DND-41 (cell line): ENCODE results near the gene TRIL.

Experiments used
- ATAC-seq: fragments of 200-7000 bp; cut with Tn5 transposase; 3 replicates; pipeline ENCODE4 v1.9.1; 2021; ENCODE audit warnings: low read depth; ENCODE audit not compliant: insufficient read depth
- DNase-seq: peaks from one replicate; pipeline ENCODE4 v3.0.0-alpha.2; 2020
- H2AFZ ChIP-seq: 2 replicates; pipeline ENCODE4 v1.6.0; 2012; ENCODE audit warnings: low read depth, low read length
- H3K27ac ChIP-seq: 2 replicates; pipeline ENCODE4 v1.5.1; 2012; ENCODE audit warnings: low read length, inconsistent platforms
- H3K27me3 ChIP-seq: fragments of 200-600 bp; sonication (generic); 2 replicates; pipeline ENCODE4 v1.6.0; 2012; ENCODE audit warnings: low read length, mild to moderate bottlenecking, inconsistent platforms; ENCODE audit not compliant: insufficient read depth, poor library complexity
- H3K36me3 ChIP-seq: 2 replicates; pipeline ENCODE4 v1.5.1; 2012; ENCODE audit warnings: low read length, inconsistent platforms; ENCODE audit not compliant: insufficient read depth
- H3K4me1 ChIP-seq: 2 replicates; pipeline ENCODE4 v1.5.1; 2012; ENCODE audit warnings: mild to moderate bottlenecking, low read length; ENCODE audit not compliant: insufficient read depth
- H3K4me2 ChIP-seq: 2 replicates; pipeline ENCODE4 v1.6.0; 2012; ENCODE audit warnings: mild to moderate bottlenecking, moderate library complexity, low read length, inconsistent platforms; ENCODE audit not compliant: insufficient read depth
- H3K4me3 ChIP-seq, 2 experiments: fragments of 200-600 bp in 1 of 2; shearing (Covaris generic) in 1 of 2; 2 replicates each; pipeline ENCODE4 v1.5.1; 2012 to 2016; ENCODE audit warnings: inconsistent platforms in 2 of 2, low read length in 2 of 2, mild to moderate bottlenecking in 2 of 2, low read depth in 1 of 2, moderate library complexity in 1 of 2
- H3K79me2 ChIP-seq: 2 replicates; pipeline ENCODE4 v1.6.0; 2012; ENCODE audit warnings: low read length, inconsistent platforms; ENCODE audit not compliant: insufficient read depth
- H3K9ac ChIP-seq: 2 replicates; pipeline ENCODE4 v1.6.0; 2012; ENCODE audit warnings: low read depth, mild to moderate bottlenecking, inconsistent platforms, low read length, moderate library complexity
- H3K9me3 ChIP-seq: 2 replicates; pipeline ENCODE4 v1.5.1; 2012; ENCODE audit warnings: low read length, moderate library complexity, mild to moderate bottlenecking, inconsistent platforms; ENCODE audit not compliant: insufficient read depth, severe bottlenecking
- H4K20me1 ChIP-seq: 2 replicates; pipeline ENCODE4 v1.6.0; 2012; ENCODE audit warnings: low read length; ENCODE audit not compliant: insufficient read depth
- EZH2 ChIP-seq: IDR thresholded peaks from 3 replicates; pipeline ENCODE4 v1.6.1; 2012; ENCODE audit warnings: borderline replicate concordance, low read depth, mild to moderate bottlenecking, moderate library complexity, low read length, inconsistent platforms; ENCODE audit not compliant: severe bottlenecking
- TF ChIP-seq, protein P1 (sequence below): IDR thresholded peaks from 2 replicates; pipeline ENCODE4 v1.5.1; 2012; ENCODE audit warnings: borderline replicate concordance, low read length, moderate library complexity, mild to moderate bottlenecking; ENCODE audit not compliant: poor library complexity, severe bottlenecking; ENCODE audit errors: extremely low read depth

The TRIL gene

DNA sequence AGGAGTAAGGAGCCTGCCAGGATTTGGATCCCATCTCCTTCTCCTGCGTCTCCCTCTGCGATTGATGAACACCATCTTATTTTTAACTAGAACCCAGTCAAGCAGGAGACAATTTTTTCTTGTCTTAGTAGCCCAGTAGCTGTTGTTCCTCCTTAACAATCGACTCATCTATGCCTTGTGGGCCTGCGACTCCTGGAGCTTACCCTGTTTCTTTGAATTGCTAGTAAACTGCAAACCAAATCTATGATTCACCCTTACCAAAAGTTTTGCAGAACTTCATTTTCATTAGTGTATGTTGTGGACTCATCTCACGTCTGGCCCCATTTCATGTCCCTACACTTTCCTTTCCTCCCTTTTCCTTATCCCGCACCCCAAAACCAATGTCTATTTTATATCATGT lies 37.7 kb downstream of the TRIL start:
- DNase-seq (no peak), ATAC-seq (no peak)
- Histone ChIP-seq H3K36me3 (no peaks in the 10 kb centered on the region), H3K4me2 (no peak overlapping the region), H3K79me2 (no peaks in the 10 kb centered on the region), H3K4me1 (peaks cover 16% of the 10 kb centered on the region), H3K4me3 (no peak overlapping the region), H4K20me1 (no peaks in the 10 kb centered on the region), H3K27me3 (peaks cover 3% of the 10 kb centered on the region), H2AFZ (no peak overlapping the region), H3K27ac (no peak overlapping the region), H3K9me3 (no peaks in the 10 kb centered on the region), H3K9ac (no peak overlapping the region)
- TF ChIP-seq EZH2, result no peak
- TF ChIP-seq, protein P1, sequence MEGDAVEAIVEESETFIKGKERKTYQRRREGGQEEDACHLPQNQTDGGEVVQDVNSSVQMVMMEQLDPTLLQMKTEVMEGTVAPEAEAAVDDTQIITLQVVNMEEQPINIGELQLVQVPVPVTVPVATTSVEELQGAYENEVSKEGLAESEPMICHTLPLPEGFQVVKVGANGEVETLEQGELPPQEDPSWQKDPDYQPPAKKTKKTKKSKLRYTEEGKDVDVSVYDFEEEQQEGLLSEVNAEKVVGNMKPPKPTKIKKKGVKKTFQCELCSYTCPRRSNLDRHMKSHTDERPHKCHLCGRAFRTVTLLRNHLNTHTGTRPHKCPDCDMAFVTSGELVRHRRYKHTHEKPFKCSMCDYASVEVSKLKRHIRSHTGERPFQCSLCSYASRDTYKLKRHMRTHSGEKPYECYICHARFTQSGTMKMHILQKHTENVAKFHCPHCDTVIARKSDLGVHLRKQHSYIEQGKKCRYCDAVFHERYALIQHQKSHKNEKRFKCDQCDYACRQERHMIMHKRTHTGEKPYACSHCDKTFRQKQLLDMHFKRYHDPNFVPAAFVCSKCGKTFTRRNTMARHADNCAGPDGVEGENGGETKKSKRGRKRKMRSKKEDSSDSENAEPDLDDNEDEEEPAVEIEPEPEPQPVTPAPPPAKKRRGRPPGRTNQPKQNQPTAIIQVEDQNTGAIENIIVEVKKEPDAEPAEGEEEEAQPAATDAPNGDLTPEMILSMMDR, result no peak

DNA sequence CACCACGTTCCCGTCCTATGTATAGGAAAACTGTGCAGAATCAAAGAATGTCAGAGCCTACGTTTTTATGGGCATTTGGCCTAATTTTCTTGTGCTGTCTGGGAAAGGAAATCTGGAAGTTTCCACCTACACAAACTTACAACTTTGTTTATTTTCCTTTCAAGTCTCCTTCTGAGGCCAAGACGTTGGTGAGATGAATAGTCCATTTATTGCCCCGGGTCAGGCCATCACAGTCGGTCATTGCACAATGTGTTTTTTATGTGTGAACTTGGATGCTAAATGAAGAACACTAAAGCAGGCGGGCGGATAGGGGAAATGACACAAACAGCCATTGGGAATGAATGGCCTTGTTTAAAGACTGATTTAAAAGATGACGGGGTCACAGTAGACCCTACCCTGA lies 38.6 kb downstream of the TRIL start:
- H4K20me1 ChIP-seq, result no peaks in the 10 kb centered on the region
- no peak overlapping the region for H3K4me3 ChIP-seq
- H3K79me2 ChIP-seq, result no peaks in the 10 kb centered on the region
- DNase-seq (no peak), ATAC-seq (no peak)
- no peaks in the 10 kb centered on the region for H3K9me3 ChIP-seq
- TF ChIP-seq, protein P1, result no peak
- no peak for TF ChIP-seq EZH2
- no peak overlapping the region for H3K9ac ChIP-seq
- H3K36me3 ChIP-seq, result no peaks in the 10 kb centered on the region
- no peak overlapping the region for H3K27ac ChIP-seq
- peaks cover 3% of the 10 kb centered on the region for H3K27me3 ChIP-seq
- no peak overlapping the region for H3K4me2 ChIP-seq
- H3K4me1 ChIP-seq, result peaks cover 16% of the 10 kb centered on the region
- H2AFZ ChIP-seq, result no peak overlapping the region

DNA sequence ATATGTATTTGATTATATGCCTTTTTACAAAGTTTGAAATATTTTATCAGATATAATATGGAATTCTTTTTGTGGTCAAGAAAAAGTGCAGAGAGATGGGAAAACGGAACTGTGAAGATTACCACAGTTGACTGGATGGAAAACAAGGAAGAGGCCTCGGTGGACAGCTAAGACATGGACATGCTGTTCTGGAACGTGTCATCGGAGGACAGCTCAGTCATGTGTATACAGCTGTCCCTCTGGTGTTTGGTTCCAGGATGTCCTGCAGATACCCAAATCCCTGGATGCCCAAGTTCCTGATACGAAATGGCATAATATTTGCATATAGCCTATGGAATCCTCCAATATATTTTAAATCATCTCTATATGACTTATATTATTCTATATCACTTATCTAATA lies 49.4 kb downstream of the TRIL start:
- H3K27ac ChIP-seq, result no peak overlapping the region
- H3K4me2 ChIP-seq, result no peak overlapping the region
- DNase-seq, result no peak
- H3K9me3 ChIP-seq, result no peaks in the 10 kb centered on the region
- H4K20me1 ChIP-seq, result no peaks in the 10 kb centered on the region
- no peaks in the 10 kb centered on the region for H3K4me1 ChIP-seq
- no peaks in the 10 kb centered on the region for H3K36me3 ChIP-seq
- H3K27me3 ChIP-seq, result no peaks in the 10 kb centered on the region
- TF ChIP-seq, protein P1, result no peak
- TF ChIP-seq EZH2, result no peak
- no peak overlapping the region for H3K4me3 ChIP-seq
- no peak for ATAC-seq
- H3K79me2 ChIP-seq, result no peaks in the 10 kb centered on the region
- H2AFZ ChIP-seq, result no peak overlapping the region
- no peak overlapping the region for H3K9ac ChIP-seq

DNA sequence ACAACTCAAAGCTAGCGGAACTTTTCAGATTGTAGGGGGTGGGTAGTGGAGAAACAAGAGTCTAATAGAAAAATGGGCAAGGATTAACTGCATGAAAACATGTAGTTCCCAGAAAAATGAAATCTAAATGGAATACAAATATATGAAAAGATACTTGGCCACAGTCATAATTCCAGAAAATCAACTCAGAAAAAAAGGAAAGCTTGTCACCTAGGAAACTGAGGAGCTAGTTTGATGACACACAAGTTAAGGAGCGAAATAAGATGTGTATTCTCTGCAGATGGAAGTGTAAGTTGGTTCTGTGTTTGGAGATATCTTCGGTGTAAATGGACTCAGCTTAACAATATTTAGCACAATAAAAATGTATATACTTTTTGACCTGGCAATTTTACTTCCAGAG lies 52.7 kb downstream of the TRIL start:
- no peak for ATAC-seq
- Histone ChIP-seq H3K4me2 (no peak overlapping the region), H2AFZ (no peak overlapping the region), H3K4me1 (no peaks in the 10 kb centered on the region), H3K36me3 (no peaks in the 10 kb centered on the region), H3K27ac (no peak overlapping the region), H3K79me2 (no peaks in the 10 kb centered on the region), H4K20me1 (no peaks in the 10 kb centered on the region), H3K27me3 (peaks cover 5% of the 10 kb centered on the region), H3K4me3 (no peak overlapping the region), H3K9ac (no peak overlapping the region), H3K9me3 (no peaks in the 10 kb centered on the region)
- TF ChIP-seq, protein P1, result no peak
- TF ChIP-seq EZH2, result no peak
- DNase-seq, result no peak
